Fibroblast of skin of right quadriceps (primary cell): ENCODE measurements around the gene SLC6A3.
"Not testable (repeated sequence)": the region's sequence is repeated elsewhere in the genome, so short reads cannot be mapped to it uniquely, and the experiment has no call there.

ENCODE experiments used
- DNase-seq: peaks from one replicate; pipeline ENCODE4 v3.0.0-alpha.2; 2013

The SLC6A3 gene

GRCh38 chr5:1477341-1477740 is 32.1 kb upstream of the SLC6A3 start:
- DNase-seq = peak; percentile 36

- no peak for DNase-seq
Observed at GRCh38 chr5:1476967-1477310, 31.7 kb upstream of the SLC6A3 start.

GRCh38 chr5:1476181-1476966 is 31.1 kb upstream of the SLC6A3 start:
- no peak for DNase-seq

GRCh38 chr5:1475544-1475900 is 30.3 kb upstream of the SLC6A3 start:
- DNase-seq = not testable (repeated sequence)

GRCh38 chr5:1474866-1475543 is 29.8 kb upstream of the SLC6A3 start:
- no peak for DNase-seq

GRCh38 chr5:1474183-1474839 is 29.1 kb upstream of the SLC6A3 start:
- DNase-seq = no peak

- no peak for DNase-seq
Observed at GRCh38 chr5:1473746-1474145, 28.5 kb upstream of the SLC6A3 start.

- DNase-seq = no peak
Observed at GRCh38 chr5:1472964-1473628, 27.9 kb upstream of the SLC6A3 start.

- DNase-seq = no peak
Observed at GRCh38 chr5:1471997-1472963, 27.0 kb upstream of the SLC6A3 start.

GRCh38 chr5:1471240-1471853 is 26.1 kb upstream of the SLC6A3 start:
- no peak for DNase-seq

- DNase-seq = no peak
Observed at GRCh38 chr5:1470762-1471211, 25.5 kb upstream of the SLC6A3 start.

- no peak for DNase-seq
Observed at GRCh38 chr5:1468629-1469527, 23.6 kb upstream of the SLC6A3 start.

- no peak for DNase-seq
Observed at GRCh38 chr5:1468247-1468612, 23.0 kb upstream of the SLC6A3 start.

- no peak for DNase-seq
Observed at GRCh38 chr5:1467341-1468246, 22.4 kb upstream of the SLC6A3 start.

- DNase-seq = no peak
Observed at GRCh38 chr5:1466631-1467265, 21.5 kb upstream of the SLC6A3 start.

- no peak for DNase-seq
Observed at GRCh38 chr5:1465966-1466471, 20.8 kb upstream of the SLC6A3 start.

- DNase-seq = no peak
Observed at GRCh38 chr5:1465117-1465516, 19.9 kb upstream of the SLC6A3 start.

- no peak for DNase-seq
Observed at GRCh38 chr5:1464511-1464910, 19.3 kb upstream of the SLC6A3 start.

- DNase-seq = no peak
Observed at GRCh38 chr5:1464096-1464446, 18.8 kb upstream of the SLC6A3 start.
